Mucosa of gallbladder (tissue), 1 donor: ENCODE measurements around the gene CTSH. TPM values are rescaled to one million over a fixed set of nuclear protein-coding genes. Genes with fewer than 3 reads are reported as not detected.
"Not testable (repeated sequence)": the region's sequence is repeated elsewhere in the genome, so short reads cannot be mapped to it uniquely, and the experiment has no call there.

ENCODE experiments used
- DNase-seq: peaks from one replicate; pipeline ENCODE4 v3.0.0-alpha.2; 2020; ENCODE audit warnings: low spot score
- total RNA-seq: library from RNA; stranded (reverse); gene quantifications from one replicate; pipeline ENCODE4 v1.2.1, GENCODE V29; 2021
- donor health status: DM: no; HTN: no; CAD: no.

The CTSH gene
- total RNA-seq, 1 donor from 2014 or later = 465 TPM

DNA sequence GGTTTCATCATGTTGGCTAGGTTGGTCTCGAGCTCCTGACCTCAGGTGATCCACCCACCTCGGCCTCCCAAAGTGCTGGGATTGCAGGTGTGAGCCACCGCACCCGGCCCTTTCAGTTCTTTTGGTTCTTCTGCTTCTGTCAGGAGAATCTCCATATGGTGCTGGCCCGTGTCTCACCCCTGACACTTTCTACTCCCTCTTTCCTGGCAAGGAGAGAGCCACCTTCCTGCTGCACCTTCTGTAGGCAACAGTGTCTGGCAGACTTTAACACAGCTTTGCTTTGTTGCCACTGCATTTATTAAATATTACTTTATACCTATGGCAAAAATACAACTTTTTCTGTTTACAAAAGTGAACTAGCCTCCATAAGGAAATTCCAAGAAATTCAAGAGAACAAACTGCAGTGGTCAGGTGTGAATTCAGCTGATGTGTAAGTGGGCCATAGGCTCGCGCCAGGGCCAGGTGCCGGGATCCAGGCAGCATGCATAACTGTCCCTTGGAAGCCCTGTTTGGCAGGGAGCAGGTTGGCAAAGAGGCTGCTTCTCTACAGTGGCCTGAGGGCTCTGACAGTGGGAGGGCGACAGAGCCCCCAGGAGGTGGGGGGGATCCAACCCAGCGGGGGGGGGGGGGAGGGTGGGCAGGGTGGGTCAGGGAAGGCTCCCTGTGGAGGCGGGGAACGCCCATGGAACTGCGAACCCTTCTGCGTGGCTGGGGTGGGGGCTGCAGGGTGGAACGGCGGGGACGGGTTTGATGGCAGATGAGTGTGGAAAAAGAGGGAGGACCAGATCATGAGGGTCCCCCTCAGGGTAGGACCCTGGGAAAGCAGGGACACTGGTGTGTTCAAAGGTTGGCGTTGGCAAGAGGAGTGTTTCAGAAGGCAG is 21.1 kb downstream of the CTSH start:
- DNase-seq = no peak

GRCh38 chr15:78923015-78923414 is 21.8 kb downstream of the CTSH start:
- DNase-seq = no peak

DNA sequence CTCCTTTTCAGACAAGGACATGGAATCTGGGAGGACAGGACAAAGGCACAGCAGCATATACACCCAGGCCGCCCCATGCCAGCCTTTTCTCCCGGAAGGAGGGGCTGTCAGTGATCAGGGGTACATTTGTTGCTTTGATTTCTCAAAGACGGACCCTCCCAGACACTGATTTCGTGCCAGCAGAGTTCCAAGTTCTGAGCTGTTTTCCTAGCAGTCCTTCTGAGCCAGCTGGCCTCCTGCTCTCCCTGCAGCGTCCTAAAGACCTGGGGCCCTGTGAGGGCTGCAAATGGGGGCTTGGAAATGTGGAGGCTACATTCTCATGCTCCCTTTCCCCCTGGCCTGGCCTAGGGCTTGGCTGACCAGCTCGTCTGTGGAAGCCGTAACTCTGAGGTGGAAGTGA is 22.3 kb downstream of the CTSH start:
- no peak for DNase-seq

GRCh38 chr15:78921940-78922339 is 22.9 kb downstream of the CTSH start:
- no peak for DNase-seq

GRCh38 chr15:78921517-78921916 is 23.3 kb downstream of the CTSH start:
- no peak for DNase-seq

- DNase-seq = no peak
Measured at GRCh38 chr15:78917888-78918287, 27.0 kb downstream of the CTSH start.

DNA sequence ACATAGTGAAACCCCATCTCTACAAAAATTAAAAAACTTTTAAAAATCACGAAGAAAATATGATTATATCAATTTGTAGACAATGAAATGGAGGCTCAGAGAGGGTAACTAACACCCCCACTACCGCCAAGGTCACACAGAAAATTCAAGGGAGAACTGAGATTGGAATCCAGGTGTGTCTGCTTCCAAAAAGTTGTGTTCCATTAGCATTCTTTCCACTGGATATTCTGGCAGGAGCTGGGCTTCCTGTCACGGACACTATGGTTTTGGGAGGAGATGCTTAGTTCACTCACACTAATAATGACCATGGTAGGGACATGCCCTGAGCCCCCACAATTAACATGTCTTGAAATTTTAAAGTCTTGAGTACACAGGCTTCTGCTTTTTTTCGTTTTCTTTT is 28.8 kb downstream of the CTSH start:
- no peak for DNase-seq

GRCh38 chr15:78915341-78916087 is 29.3 kb downstream of the CTSH start:
- DNase-seq = peak; percentile 53

DNA sequence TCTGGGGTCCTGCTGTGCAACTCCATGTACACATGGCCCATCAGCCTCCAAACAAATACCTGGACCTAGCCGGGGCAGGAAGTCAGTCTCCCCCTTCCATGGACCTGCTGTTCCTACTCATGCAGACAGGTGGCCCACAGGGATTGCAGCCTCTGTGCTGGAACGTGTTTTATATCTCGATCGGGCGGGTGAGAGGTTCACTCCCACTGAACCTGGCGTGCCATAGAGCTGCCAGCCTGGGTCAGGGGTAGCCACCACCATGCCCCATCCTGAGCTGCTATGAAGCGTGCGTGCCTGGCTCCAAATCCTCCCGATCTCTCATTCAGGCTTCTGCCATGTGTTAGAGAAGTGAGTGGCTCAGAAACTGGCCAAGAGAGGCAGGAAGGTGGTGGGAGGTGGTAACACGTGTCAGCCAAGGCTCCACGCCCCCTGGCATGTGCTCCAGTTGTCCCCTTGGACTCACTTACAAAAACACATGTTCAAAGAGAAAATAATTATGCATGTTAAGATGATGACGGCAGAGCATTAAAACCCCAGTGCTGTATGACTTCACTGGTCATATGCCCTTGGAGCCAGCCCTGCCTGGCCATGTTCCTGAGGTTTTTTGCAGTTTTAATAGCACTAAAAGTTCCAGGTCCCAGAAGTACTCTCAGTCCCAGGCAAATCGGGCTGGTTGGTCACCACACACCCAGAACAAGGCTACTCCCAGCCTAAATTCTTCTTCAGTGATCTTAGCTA is 30.6 kb downstream of the CTSH start:
- no peak for DNase-seq

- no peak for DNase-seq
Measured at GRCh38 chr15:78913012-78913411, 31.8 kb downstream of the CTSH start.

DNA sequence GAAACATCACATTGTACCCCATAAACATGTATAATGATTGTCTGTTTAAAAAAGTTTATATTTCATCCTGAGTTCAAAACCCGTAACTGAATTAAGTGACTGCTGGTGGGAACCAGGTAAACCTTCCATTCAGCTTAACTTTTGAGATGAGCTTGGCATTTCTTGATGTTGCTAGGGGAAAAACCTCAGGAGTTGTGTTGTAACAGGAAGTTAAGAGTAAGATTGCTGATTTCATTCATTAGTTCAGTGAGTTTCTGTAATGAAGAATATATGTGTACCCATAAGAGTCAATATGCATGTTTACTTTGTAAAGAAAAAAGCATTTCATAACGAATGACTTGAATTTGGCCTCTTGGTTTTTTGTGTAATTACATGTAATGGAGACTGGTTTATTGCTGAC is 32.5 kb downstream of the CTSH start:
- DNase-seq = no peak

DNA sequence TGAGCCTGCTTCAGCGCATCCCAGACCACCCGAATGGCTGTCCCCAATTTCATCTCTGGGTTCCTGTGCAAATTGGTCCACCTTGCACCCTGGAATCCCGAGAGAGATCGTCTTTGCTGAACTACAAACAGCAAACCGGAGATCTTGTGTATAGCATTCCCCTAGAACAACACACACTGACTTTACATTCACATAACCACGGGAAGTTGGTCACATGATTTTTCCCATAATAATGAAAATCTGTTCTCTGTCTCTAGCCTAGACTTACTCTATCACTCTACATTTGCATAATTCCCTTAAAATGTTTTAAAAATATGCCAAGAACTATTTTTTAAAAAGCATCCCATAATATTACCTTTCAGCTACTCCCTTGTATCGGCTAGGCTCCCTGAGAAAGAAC is 34.6 kb downstream of the CTSH start:
- DNase-seq = no peak

DNA sequence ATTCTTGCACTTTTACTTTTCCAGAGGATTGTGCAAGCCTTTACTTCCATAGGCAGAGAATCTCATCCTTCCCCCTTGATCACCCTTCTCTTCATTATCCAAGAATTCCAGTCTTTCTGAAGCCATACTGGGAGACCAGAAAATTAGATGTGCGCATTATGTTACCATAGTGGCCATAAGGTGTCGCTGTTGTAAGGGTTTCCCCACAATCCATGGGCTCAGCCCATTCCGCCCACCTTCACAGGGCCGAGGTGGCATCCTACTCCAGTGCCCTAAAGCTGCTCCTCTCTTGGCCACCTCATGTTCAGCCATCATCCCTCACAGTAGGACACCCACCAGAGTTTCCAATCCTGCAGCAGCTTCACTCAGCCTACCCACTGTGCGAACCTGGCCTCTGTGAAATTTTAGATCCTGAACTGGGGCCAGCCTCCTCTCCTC is 35.0 kb downstream of the CTSH start:
- no peak for DNase-seq

DNA sequence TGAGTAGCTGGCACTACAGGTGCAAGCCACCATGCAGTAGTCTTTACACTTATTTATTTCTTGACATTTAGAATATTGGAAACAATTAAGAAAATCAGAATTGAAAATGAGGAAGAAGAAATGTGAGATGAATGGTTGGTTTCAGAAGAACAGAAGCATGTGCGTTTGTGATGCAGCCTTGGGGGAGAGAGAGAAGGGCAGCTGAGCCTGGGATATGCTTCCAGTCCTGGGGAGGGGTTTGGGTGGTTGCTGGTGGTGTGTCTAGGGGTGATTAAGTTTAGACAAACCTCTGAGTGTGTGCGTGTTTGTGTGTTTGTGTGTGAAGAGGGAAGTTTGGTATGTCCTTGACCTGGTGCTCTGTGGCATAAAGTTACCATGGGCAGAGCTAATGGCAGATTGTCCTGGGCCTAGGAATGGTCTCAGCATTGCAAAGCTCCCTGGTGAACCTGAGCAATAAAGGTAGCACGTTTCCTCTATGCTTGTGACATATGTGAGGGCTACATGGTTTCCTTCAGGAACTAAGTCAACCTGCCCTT is 35.6 kb downstream of the CTSH start:
- DNase-seq = no peak

GRCh38 chr15:78907577-78907976 is 37.3 kb downstream of the CTSH start:
- DNase-seq = no peak

DNA sequence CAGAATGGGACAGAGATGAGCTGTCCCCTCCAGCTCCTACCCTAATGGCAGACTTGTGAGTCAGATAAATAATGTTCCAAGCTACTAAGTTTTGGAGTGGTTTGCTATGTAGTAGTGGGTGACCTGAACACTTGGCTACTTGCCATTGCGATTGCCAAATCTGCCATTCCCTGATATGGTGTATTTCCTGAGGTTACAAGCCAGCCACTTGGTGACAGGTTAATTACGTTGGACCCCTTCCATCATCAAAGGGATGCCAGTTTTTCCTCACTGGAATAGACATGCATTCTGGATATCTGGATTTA is 38.6 kb downstream of the CTSH start:
- DNase-seq = no peak

DNA sequence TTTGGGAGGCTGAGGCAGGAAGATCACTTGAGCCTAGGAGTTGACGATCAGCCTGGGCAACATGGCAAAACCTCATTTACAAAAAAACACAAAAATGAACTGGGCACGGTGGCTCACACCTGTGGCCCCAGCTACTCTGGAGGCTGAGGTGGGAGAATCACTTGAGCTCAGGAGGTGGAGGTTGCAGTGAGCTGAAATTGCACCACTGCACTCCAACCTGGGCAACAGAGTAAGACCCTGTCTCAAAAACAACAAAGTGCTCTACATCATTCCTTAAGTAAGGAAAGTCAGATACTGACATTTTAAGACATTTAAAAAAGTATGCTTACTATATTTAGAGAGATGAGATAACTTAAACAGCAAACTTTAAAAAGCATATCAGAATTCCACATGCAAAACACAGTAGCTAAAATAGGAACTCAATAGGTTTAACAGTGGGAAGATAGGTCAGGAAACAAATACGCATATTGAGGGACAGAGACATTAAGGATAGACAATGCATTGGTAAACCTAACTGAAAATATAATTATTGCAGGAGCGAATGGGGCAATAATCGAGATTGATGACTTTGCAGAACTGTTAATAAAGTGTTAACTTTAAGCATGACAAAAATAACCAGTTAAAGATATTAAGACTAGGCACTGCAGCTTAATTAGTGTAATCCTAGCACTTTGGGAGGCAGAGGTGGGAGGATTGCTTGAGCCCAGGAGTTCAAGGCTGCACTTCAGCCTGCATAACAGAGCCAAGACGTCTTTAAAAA is 40.1 kb downstream of the CTSH start:
- no peak for DNase-seq

DNA sequence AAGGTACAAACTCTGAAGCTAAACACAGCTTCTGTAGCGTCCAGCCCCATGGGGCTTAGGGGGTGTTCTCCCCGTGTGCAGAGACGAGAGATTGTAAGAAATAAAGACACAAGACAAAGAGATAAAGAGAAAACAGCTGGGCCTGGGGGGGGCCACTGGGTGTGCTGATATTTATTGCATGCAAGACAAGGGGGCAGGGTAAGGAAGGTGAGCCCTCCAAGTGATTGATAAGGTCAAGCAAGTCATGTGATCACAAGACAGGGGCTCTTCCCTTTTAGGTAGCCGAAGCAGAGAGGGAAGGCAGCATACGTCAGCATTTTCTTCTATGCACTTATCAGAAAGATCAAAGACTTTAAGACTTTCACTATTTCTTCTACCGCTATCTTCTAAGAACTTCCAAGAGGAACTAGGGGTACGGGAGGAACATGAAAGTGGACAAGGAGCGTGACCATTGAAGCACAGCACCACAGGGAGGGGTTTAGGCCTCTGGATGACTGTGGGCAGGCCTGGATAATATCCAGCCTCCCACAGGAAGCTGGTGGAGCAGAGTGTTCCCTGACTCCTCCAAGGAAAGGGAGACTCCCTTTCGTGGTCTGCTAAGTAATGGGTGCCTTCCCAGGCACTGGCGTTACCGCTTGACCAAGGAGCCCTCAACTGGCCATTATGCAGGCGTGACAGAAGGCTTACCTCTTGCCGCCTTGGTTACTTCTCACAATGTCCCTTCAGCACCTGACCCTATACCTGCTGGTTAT is 42.4 kb downstream of the CTSH start:
- not testable (repeated sequence) for DNase-seq

- DNase-seq = not testable (repeated sequence)
Measured at GRCh38 chr15:78900819-78901533, 43.9 kb downstream of the CTSH start.

GRCh38 chr15:78898540-78898939 is 46.3 kb downstream of the CTSH start:
- DNase-seq = no peak
